Ramos (cell line): ENCODE measurements around the gene NUCB1.

Experiments
- in situ Hi-C: fragments of 300-500 bp; cut with MboI; formaldehyde crosslinking; loops from one replicate; pipeline ENCODE4 v1.14.3; 2022; ENCODE audit warnings: low sequenced_read_pairs; ENCODE audit not compliant: unreplicated experiment

The NUCB1 gene

GRCh38 chr19:48958006-48958405 is 57.9 kb downstream of the NUCB1 start:
- in situ Hi-C loops = no loop called here

- in situ Hi-C loops = loop anchor here (10.0 kb wide), 1 partner anchor 315 kb away; the partner anchor contains the start of gene CA11
Observed at GRCh38 chr19:48959341-48960239, 59.5 kb downstream of the NUCB1 start.

GRCh38 chr19:48961051-48961649 is 61.0 kb downstream of the NUCB1 start:
- in situ Hi-C loops = loop anchor here (10.0 kb wide), 1 partner anchor 316 kb away; the partner anchor contains the start of gene CA11

- in situ Hi-C loops = loop anchor here (10.0 kb wide), 1 partner anchor 317 kb away; the partner anchor contains the start of gene CA11
Observed at GRCh38 chr19:48961673-48962028, 61.5 kb downstream of the NUCB1 start.

- in situ Hi-C loops = loop anchor here (10.0 kb wide), 1 partner anchor 317 kb away; the partner anchor contains the start of gene CA11
Observed at GRCh38 chr19:48962029-48962848, 62.1 kb downstream of the NUCB1 start.

GRCh38 chr19:48962849-48963165 is 62.7 kb downstream of the NUCB1 start:
- in situ Hi-C loops = loop anchor here (10.0 kb wide), 1 partner anchor 318 kb away; the partner anchor contains the start of gene CA11

- in situ Hi-C loops = loop anchor here (10.0 kb wide), 1 partner anchor 319 kb away; the partner anchor contains the start of gene CA11
Observed at GRCh38 chr19:48963371-48964204, 63.5 kb downstream of the NUCB1 start.

- in situ Hi-C loops = loop anchor here (10.0 kb wide), 1 partner anchor 320 kb away; the partner anchor contains the start of gene CA11
Observed at GRCh38 chr19:48964205-48965039, 64.3 kb downstream of the NUCB1 start.

- in situ Hi-C loops = loop anchor here (10.0 kb wide), 1 partner anchor 320 kb away; the partner anchor contains the start of gene CA11
Observed at GRCh38 chr19:48965040-48965805, 65.1 kb downstream of the NUCB1 start, which contains the start of gene FTL. Gene FTL (plus strand): TSS chr19:48965309. CDS start chr19:48965508, 199 bp downstream.

- in situ Hi-C loops = loop anchor here (10.0 kb wide), 1 partner anchor 321 kb away; the partner anchor contains the start of gene CA11
Observed at GRCh38 chr19:48965806-48966540, 65.9 kb downstream of the NUCB1 start.

- in situ Hi-C loops = loop anchor here (10.0 kb wide), 1 partner anchor 322 kb away; the partner anchor contains the start of gene CA11
Observed at GRCh38 chr19:48966541-48967345, 66.6 kb downstream of the NUCB1 start.

- in situ Hi-C loops = loop anchor here (10.0 kb wide), 1 partner anchor 323 kb away; the partner anchor contains the start of gene CA11
Observed at GRCh38 chr19:48967346-48968178, 67.5 kb downstream of the NUCB1 start.

- in situ Hi-C loops = loop anchor here (10.0 kb wide), 1 partner anchor 323 kb away; the partner anchor contains the start of gene CA11
Observed at GRCh38 chr19:48968179-48968661, 68.1 kb downstream of the NUCB1 start.

GRCh38 chr19:48968813-48969218 is 68.7 kb downstream of the NUCB1 start:
- in situ Hi-C loops = loop anchor here (10.0 kb wide), 1 partner anchor 324 kb away; the partner anchor contains the start of gene CA11
